ENCODE results near the gene DFFB. TPM values are rescaled to one million over a fixed set of nuclear protein-coding genes. Genes with fewer than 3 reads are reported as not detected.

DFFB gene
- total and polyA plus RNA-seq, 4 experiments from 2014 or later: 8.2 to 26.1 (median 18.1) TPM

GRCh38 chr1:3932156-3932919 lies 75.1 kb downstream of the DFFB start:
- Mint-ChIP-seq H3K27ac (no peak overlapping the region), H3K4me1 (peaks cover 0 to 8% (median 3%) of the 10 kb centered on the region in 4 donors), H3K27me3 (peaks cover 10 to 13% of the 10 kb centered on the region in 2 donors), H3K4me3 (no peak overlapping the region), H3K9me3 (peaks cover 0 to 12% (median 6%) of the 10 kb centered on the region in 8 donors), H3K36me3 (no peaks in the 10 kb centered on the region)
- H3K27ac ChIP-seq (ENCODE audit: low read depth, low read length): no peak overlapping the region
- no peak for DNase-seq
- no peaks in the 10 kb centered on the region for H3K36me3 ChIP-seq (ENCODE audit: insufficient read depth, low read length)
- ChIA-PET CTCF (ENCODE audit: partially characterized antibody) (no interaction called here), POLR2A (ENCODE audit: partially characterized antibody) (interaction anchor here (0.6 kb wide), 1 partner anchor 161 kb away, joined by 3 read pairs; no protein-coding TSS in a partner anchor)
- intact Hi-C loops (cut with micrococcal nuclease): no loop called here
- H3K27me3 ChIP-seq (ENCODE audit: insufficient read depth, low read length): no peaks in the 10 kb centered on the region
- no peak overlapping the region for H3K4me3 ChIP-seq (ENCODE audit: low read length in 2 of 2)
- H3K4me1 ChIP-seq (ENCODE audit: insufficient read depth, low read length): no peaks in the 10 kb centered on the region
- H3K9me3 ChIP-seq (ENCODE audit: control insufficient read depth in 1 of 2, low read length in 2 of 2): no peaks in the 10 kb centered on the region

Other genes with a start within 250 kb of the DFFB start
- 100 to 1,000 TPM; 167 to 168 TPM for gene MEGF6, start 246.0 kb upstream of the DFFB start, total RNA-seq
- gene MEGF6, start 246.0 kb upstream of the DFFB start, polyA plus RNA-seq: 1 to 10 TPM; 2.4 to 7.1 TPM
- gene TPRG1L, start 232.5 kb upstream of the DFFB start, total RNA-seq: 10 to 100 TPM; 57.9 to 59.5 TPM
- 10 to 100 TPM; 41.4 to 46.4 TPM for gene TPRG1L, start 232.5 kb upstream of the DFFB start, polyA plus RNA-seq
- 10 to 100 TPM; 39.0 to 40.7 TPM for gene WRAP73, start 207.4 kb upstream of the DFFB start, total RNA-seq
- gene WRAP73, start 207.4 kb upstream of the DFFB start, polyA plus RNA-seq: 10 to 100 TPM; 24.4 to 30.1 TPM
- gene TP73, start 205.0 kb upstream of the DFFB start, total RNA-seq: under 1 TPM in 1 of 2 experiments, not detected in 1; 0.17 TPM
- under 1 TPM in 1 of 2 donors, not detected in 1; 0.15 TPM for gene TP73, start 205.0 kb upstream of the DFFB start, polyA plus RNA-seq
- gene CCDC27, start 105.0 kb upstream of the DFFB start, total RNA-seq: not detected
- not detected for gene CCDC27, start 105.0 kb upstream of the DFFB start, polyA plus RNA-seq
- 1 to 10 TPM; 3.1 to 4.7 TPM for gene SMIM1, start 84.7 kb upstream of the DFFB start, total RNA-seq
- 1 to 10 TPM in 1 of 2 donors, under 1 TPM in 1; 0.52 to 1.5 TPM for gene SMIM1, start 84.7 kb upstream of the DFFB start, polyA plus RNA-seq
- 10 to 100 TPM; 54.5 to 58.0 TPM for gene LRRC47, start 61.0 kb upstream of the DFFB start, total RNA-seq
- gene LRRC47, start 61.0 kb upstream of the DFFB start, polyA plus RNA-seq: 10 to 100 TPM; 19.0 to 39.8 TPM
- 10 to 100 TPM; 64.0 to 64.4 TPM for gene CEP104, start 265 bp upstream of the DFFB start, total RNA-seq
- gene CEP104, start 265 bp upstream of the DFFB start, polyA plus RNA-seq: 10 to 100 TPM; 10.3 to 30.7 TPM
- gene C1orf174, start 42.8 kb downstream of the DFFB start, total RNA-seq: 10 to 100 TPM; 34.6 to 36.0 TPM
- gene C1orf174, start 42.8 kb downstream of the DFFB start, polyA plus RNA-seq: 10 to 100 TPM; 21.8 to 33.9 TPM

Data from CD4-positive, alpha-beta memory T cell (primary cell).